ENCODE measurements around the gene VWA8. TPM values are rescaled to one million over a fixed set of nuclear protein-coding genes. Genes with fewer than 3 reads are reported as not detected.

Gene VWA8
- total and polyA plus RNA-seq, 4 donors = 7.1 to 50.3 (median 12.4) TPM

GRCh38 chr13:41554626-41555386, 406.1 kb downstream of the VWA8 start:
- Histone ChIP-seq H3K4me1 (ENCODE audit: control insufficient read depth in 4 of 4, insufficient read depth in 4 of 4, low read length in 3 of 4) (no peaks in the 10 kb centered on the region), H3K9ac (ENCODE audit: low read depth in 1 of 2, low read length in 2 of 2) (no peak overlapping the region), H3K4me3 (ENCODE audit: low read depth in 1 of 3, low read length in 3 of 3) (no peak overlapping the region), H3K27ac (ENCODE audit: low read depth in 1 of 2, low read length in 2 of 2) (no peak overlapping the region), H3K9me3 (ENCODE audit: control insufficient read depth in 4 of 4, low read length in 3 of 4) (no peaks in the 10 kb centered on the region), H3K27me3 (ENCODE audit: control insufficient read depth in 4 of 4, insufficient read depth in 4 of 4, low read length in 3 of 4) (no peaks in the 10 kb centered on the region), H3K36me3 (ENCODE audit: control insufficient read depth in 4 of 4, insufficient read depth in 3 of 4, low read depth in 1 of 4, low read length in 3 of 4) (no peaks in the 10 kb centered on the region)
- DNase-seq (ENCODE audit: low spot score) = no peak
- TF ChIP-seq ZBTB33 (IDR thresholded peaks at IDR 0.05) = no peak
- no peak for TF ChIP-seq NR2F2 (IDR thresholded peaks at IDR 0.05)
- TF ChIP-seq JUND (IDR thresholded peaks at IDR 0.05) = no peak
- TF ChIP-seq RXRA (IDR thresholded peaks at IDR 0.05) = no peak
- TF ChIP-seq EGR1 (IDR thresholded peaks at IDR 0.05; ENCODE audit: low read depth in 2 of 2) = no peak
- TF ChIP-seq TAF1 (conservative IDR thresholded peaks at IDR 0.05) = no peak
- TF ChIP-seq HNF4G (IDR thresholded peaks at IDR 0.05) = no peak
- no peak for TF ChIP-seq HNF4A (conservative IDR thresholded peaks at IDR 0.05)
- no peak for TF ChIP-seq GABPA (IDR thresholded peaks at IDR 0.05 in 1 of 2, conservative IDR thresholded peaks at IDR 0.05 in 1 of 2)
- TF ChIP-seq MAX (IDR thresholded peaks at IDR 0.05) = no peak
- no peak for TF ChIP-seq CTCF (IDR thresholded peaks at IDR 0.05; ENCODE audit: low read depth, low read length, missing input control)
- TF ChIP-seq ATF3 (IDR thresholded peaks at IDR 0.05) = no peak
- no peak for TF ChIP-seq FOXA2 (IDR thresholded peaks at IDR 0.05)
- no peak for TF ChIP-seq RAD21 (IDR thresholded peaks at IDR 0.05)
- TF ChIP-seq FOXA1 (IDR thresholded peaks at IDR 0.05) = no peak
- no peak for TF ChIP-seq REST (IDR thresholded peaks at IDR 0.05)
- no peak for TF ChIP-seq SP1 (IDR thresholded peaks at IDR 0.05)
- no peak for TF ChIP-seq YY1 (IDR thresholded peaks at IDR 0.05)
- 92% methylated on average over 10 of the region's 10 CpGs for WGBS
